Activated CD4-positive, CD25-positive, alpha-beta regulatory T cell (primary cell): ENCODE results near the gene FAM151A.

Experiments used
- DNase-seq, 4 experiments: peaks; one replicate each; lab custom pipeline; 2025; lab: John Stamatoyannopoulos, UW

Gene FAM151A

GRCh38 chr1:54604051-54604450, 19.3 kb downstream of the FAM151A start:
- DNase-seq: no peak

GRCh38 chr1:54603241-54603640, 20.1 kb downstream of the FAM151A start:
- DNase-seq: no peak

- DNase-seq: no peak
These were observed 20.8 kb downstream of the FAM151A start for GRCh38 chr1:54602554-54602953.

GRCh38 chr1:54601730-54602129, 21.6 kb downstream of the FAM151A start:
- DNase-seq: no peak

- DNase-seq: no peak
These were observed 22.2 kb downstream of the FAM151A start for GRCh38 chr1:54600947-54601721.

GRCh38 chr1:54599211-54599823, 24.0 kb downstream of the FAM151A start:
- DNase-seq: no peak

- DNase-seq: no peak
These were observed 25.8 kb downstream of the FAM151A start for GRCh38 chr1:54597455-54598030.

- no peak for DNase-seq
These were observed 26.6 kb downstream of the FAM151A start for GRCh38 chr1:54596756-54597155.

GRCh38 chr1:54595956-54596498, 27.3 kb downstream of the FAM151A start:
- no peak for DNase-seq

GRCh38 chr1:54594463-54594862, 28.9 kb downstream of the FAM151A start:
- DNase-seq: no peak

- DNase-seq: no peak
These were observed 29.7 kb downstream of the FAM151A start for GRCh38 chr1:54593571-54594160.

GRCh38 chr1:54591127-54591756, 32.1 kb downstream of the FAM151A start:
- no peak for DNase-seq

GRCh38 chr1:54588377-54588776, 34.9 kb downstream of the FAM151A start:
- DNase-seq: no peak

- no peak for DNase-seq
These were observed 37.9 kb downstream of the FAM151A start for GRCh38 chr1:54585181-54586066.

GRCh38 chr1:54584575-54584974, 38.8 kb downstream of the FAM151A start:
- DNase-seq: no peak

GRCh38 chr1:54583871-54584270, 39.5 kb downstream of the FAM151A start:
- no peak for DNase-seq

- no peak for DNase-seq
These were observed 40.0 kb downstream of the FAM151A start for GRCh38 chr1:54583307-54583686.

GRCh38 chr1:54582566-54583306, 40.6 kb downstream of the FAM151A start:
- DNase-seq: no peak

GRCh38 chr1:54581621-54582035, 41.7 kb downstream of the FAM151A start:
- DNase-seq: no peak

GRCh38 chr1:54580856-54581550, 42.3 kb downstream of the FAM151A start:
- DNase-seq: no peak
